ENCODE measurements around the gene KRTAP5-10. TPM values are rescaled to one million over a fixed set of nuclear protein-coding genes. Genes with fewer than 3 reads are reported as not detected.
"Not testable (repeated sequence)": the region's sequence is repeated elsewhere in the genome, so short reads cannot be mapped to it uniquely, and the experiment has no call there.

KRTAP5-10 gene
- total RNA-seq, 2 donors from 2014 or later: not detected

GRCh38 chr11:71615003-71615402 is 49.6 kb downstream of the KRTAP5-10 start:
- peak; percentile 78 for DNase-seq (ENCODE audit: low spot score)
- H3K9me3 ChIP-seq; H3K27ac ChIP-seq; H3K36me3 ChIP-seq; H3K4me1 ChIP-seq (replicated peaks); intact Hi-C loops (cut with DNase I); H3K27me3 ChIP-seq (replicated peaks; ENCODE audit: insufficient read depth); H3K4me3 ChIP-seq: not testable (repeated sequence)
- TF ChIP-seq POLR2AphosphoS5 (IDR thresholded peaks at IDR 0.05): peak; percentile 52
- WGBS: 26% methylated on average over 11 of the region's 12 CpGs

Small RNA genes lying within 50 kb of the gene (small RNA-seq; reads per million reads assigned to genes)
- gene AP000867.1: 0 reads per million in 2 donors
- gene KRTAP5-14P: 0 reads per million in 2 donors

Other genes starting within 250 kb of the KRTAP5-10 start
- gene DHCR7, start 117.2 kb upstream of the KRTAP5-10 start, total RNA-seq: 10 to 100 TPM; 29.5 to 93.9 TPM
- gene NADSYN1, start 112.4 kb upstream of the KRTAP5-10 start, total RNA-seq: 10 to 100 TPM; 56.6 to 80.2 TPM
- 1 to 10 TPM in 1 of 2 donors, not detected in 1; 1.8 TPM for gene KRTAP5-7, start 38.3 kb upstream of the KRTAP5-10 start, total RNA-seq
- gene KRTAP5-8, start 27.5 kb upstream of the KRTAP5-10 start, total RNA-seq: 1 to 10 TPM in 1 of 2 donors, not detected in 1; 2.8 TPM
- 1 to 10 TPM in 1 of 2 donors, not detected in 1; 2.2 TPM for gene KRTAP5-9, start 17.1 kb upstream of the KRTAP5-10 start, total RNA-seq
- not detected for gene KRTAP5-11, start 17.3 kb downstream of the KRTAP5-10 start, total RNA-seq

All from prostate gland (tissue), 2 donors.